ENCODE measurements around the gene LRRC10B. TPM values are rescaled to one million over a fixed set of nuclear protein-coding genes. Genes with fewer than 3 reads are reported as not detected.

LRRC10B gene
- total RNA-seq, 4 donors from 2014 or later: 0.35 to 2.5 TPM; not detected in 2

GRCh38 chr11:61526229-61526628 lies 17.7 kb downstream of the LRRC10B start:
- no peaks in the 10 kb centered on the region for H3K9me3 ChIP-seq
- no peak overlapping the region for H3K4me3 ChIP-seq
- H3K27me3 ChIP-seq: no peaks in the 10 kb centered on the region
- no peak for TF ChIP-seq POLR2A (IDR thresholded peaks at IDR 0.05)
- no peak for TF ChIP-seq CTCF (IDR thresholded peaks at IDR 0.05)
- peaks cover 0 to 11% (median 0%) of the 10 kb centered on the region in 4 donors for H3K4me1 ChIP-seq
- no peaks in the 10 kb centered on the region for H3K36me3 ChIP-seq
- H3K27ac ChIP-seq: no peak overlapping the region
- no peak for DNase-seq

- H3K4me1 ChIP-seq: peaks cover 0 to 14% (median 0%) of the 10 kb centered on the region in 4 donors
- H3K36me3 ChIP-seq: no peaks in the 10 kb centered on the region
- H3K27ac ChIP-seq: no peak overlapping the region
- DNase-seq: no peak
- H3K4me3 ChIP-seq: no peak overlapping the region
- TF ChIP-seq CTCF (IDR thresholded peaks at IDR 0.05): no peak
- no peak for TF ChIP-seq POLR2A (IDR thresholded peaks at IDR 0.05)
- H3K27me3 ChIP-seq: no peaks in the 10 kb centered on the region
- no peaks in the 10 kb centered on the region for H3K9me3 ChIP-seq
These were observed 18.6 kb downstream of the LRRC10B start for GRCh38 chr11:61526956-61527731.

DNA sequence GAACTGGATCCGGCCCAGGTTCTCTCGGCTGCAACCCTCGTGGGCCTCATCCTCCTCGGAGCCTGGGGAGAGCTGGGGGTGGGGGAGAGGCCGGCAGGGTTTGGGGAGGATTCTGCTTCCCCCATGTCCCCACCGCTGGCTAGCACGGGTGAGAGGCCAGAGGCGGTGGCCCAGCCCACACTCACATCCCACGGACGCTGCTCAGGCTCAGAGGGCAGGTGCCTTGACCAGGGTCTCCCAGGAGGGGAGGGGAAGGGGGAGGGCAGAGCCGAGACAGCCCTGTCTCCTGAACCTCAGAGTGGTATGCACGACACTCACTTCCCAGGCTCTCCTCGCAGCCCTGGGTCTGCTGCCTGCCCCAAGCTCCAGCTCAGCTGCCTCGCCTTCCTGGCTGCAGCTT lies 19.6 kb downstream of the LRRC10B start:
- no peak for TF ChIP-seq POLR2A (IDR thresholded peaks at IDR 0.05)
- no peak for DNase-seq
- Histone ChIP-seq H3K27me3 (no peaks in the 10 kb centered on the region), H3K4me1 (peaks cover 0 to 17% (median 0%) of the 10 kb centered on the region in 4 donors), H3K27ac (no peak overlapping the region), H3K36me3 (no peaks in the 10 kb centered on the region), H3K4me3 (no peak overlapping the region), H3K9me3 (no peaks in the 10 kb centered on the region)

DNA sequence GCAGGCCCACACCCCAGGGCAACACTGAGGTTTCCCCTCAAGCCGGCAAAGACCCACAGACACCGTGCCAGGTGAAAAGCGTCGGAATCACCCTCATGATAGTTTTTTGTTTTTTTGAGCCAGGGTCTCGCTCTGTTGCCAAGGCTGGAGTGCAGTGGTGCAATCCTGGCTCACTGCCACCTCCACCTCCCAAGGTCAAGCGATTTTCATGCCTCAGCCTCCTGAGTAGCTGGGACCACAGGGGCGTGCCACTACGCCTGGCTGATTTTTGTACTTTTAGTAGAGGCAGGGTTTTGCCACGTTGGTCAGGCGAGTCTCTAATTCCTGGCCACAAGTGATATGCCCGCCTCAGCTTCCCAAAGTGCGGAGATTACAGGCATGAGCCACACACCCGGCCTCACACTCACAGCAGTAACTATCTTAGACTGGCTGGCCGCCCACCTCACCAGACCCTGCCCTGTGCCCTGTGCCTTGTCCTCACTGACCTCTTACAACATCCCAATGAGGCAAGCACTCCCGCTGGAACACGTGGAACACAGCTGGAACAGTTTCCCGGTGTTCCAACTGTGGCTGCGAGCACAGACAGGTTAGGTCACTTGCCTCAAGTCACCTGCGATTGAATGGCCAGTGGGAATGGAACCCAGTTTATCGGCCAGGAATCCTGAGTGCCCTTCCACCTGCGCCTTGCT lies 21.1 kb downstream of the LRRC10B start:
- H3K4me3 ChIP-seq: no peak overlapping the region
- H3K36me3 ChIP-seq: no peaks in the 10 kb centered on the region
- DNase-seq: peak in 1 of 3 donors; percentile 57
- H3K27ac ChIP-seq: no peak overlapping the region
- H3K9me3 ChIP-seq: no peaks in the 10 kb centered on the region
- no peaks in the 10 kb centered on the region for H3K27me3 ChIP-seq
- H3K4me1 ChIP-seq: peaks cover 0 to 23% (median 0%) of the 10 kb centered on the region in 4 donors
- TF ChIP-seq POLR2A (IDR thresholded peaks at IDR 0.05) (no peak), CTCF (IDR thresholded peaks at IDR 0.05) (no peak)

DNA sequence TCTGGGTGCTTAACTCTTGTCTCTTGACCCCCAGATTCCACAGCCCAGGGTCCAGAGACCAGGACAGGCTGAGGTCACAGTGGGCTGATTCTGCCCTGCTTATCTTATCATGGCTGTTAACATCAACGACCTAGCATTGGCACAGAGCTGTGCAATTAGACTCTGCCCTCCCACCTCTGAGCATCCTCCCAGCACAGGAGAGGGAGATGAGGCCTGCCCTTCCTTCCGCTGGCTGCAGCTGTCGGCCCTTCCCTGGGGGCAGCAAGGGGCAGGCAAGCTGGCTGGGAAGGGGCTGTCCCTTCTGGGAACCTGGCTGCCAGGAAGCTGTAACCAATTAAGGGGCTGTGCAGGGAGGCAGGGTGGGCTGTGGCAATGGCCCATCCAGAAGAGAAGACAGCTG lies 22.5 kb downstream of the LRRC10B start:
- peak in 2 of 3 donors; percentile 64 to 75 for DNase-seq
- H3K27ac ChIP-seq: peak overlapping the region in 1 of 4 donors; percentile 16

More for the DNA sequence above, 22.5 kb downstream of the LRRC10B start:
- Histone ChIP-seq H3K36me3 (no peaks in the 10 kb centered on the region), H3K4me1 (peaks cover 0 to 23% (median 0%) of the 10 kb centered on the region in 4 donors), H3K4me3 (no peak overlapping the region), H3K27me3 (no peaks in the 10 kb centered on the region), H3K9me3 (no peaks in the 10 kb centered on the region)
- TF ChIP-seq POLR2A (IDR thresholded peaks at IDR 0.05) (no peak), CTCF (IDR thresholded peaks at IDR 0.05) (no peak)
